ENCODE results near the gene GNE. TPM values are rescaled to one million over a fixed set of nuclear protein-coding genes. Genes with fewer than 3 reads are reported as not detected.
A peak's percentile ranks its signal among the peaks of the same experiment; 100 is the strongest.

The GNE gene
- total RNA-seq, 1 experiment from 2014 or later: 15.2 TPM

DNA sequence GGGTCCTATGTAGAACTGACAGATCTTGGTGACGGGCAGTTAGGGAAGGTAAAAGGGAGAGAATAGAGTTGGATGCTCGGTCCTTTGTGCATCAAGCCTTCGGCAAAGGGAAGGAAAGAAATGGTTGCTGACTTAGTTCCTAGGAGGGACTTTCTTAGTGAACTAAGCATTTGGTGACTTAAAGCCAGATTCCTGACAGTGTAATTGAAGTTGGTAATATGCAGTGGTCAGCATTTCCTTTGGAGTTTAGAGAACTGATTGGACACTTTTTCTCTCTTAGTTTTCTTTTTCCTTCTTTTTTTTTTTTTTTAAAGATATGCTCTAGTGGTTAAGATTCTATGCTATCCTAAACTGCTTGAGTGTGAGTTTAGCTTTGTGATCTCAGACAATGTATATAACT is 65.2 kb downstream of the GNE start:
- intact Hi-C loops (cut with micrococcal nuclease; ENCODE audit: unreplicated experiment): no loop called here
- Histone ChIP-seq H3K9me3 (no peaks in the 10 kb centered on the region), H3K4me3 (ENCODE audit: low read depth, low read length) (no peak overlapping the region; the same call in 1 of the 2 replicates), H3K4me1 (peaks cover 7% of the 10 kb centered on the region; the same call in 1 of the 2 replicates), H3K36me3 (ENCODE audit: control insufficient read depth, insufficient read depth, low read length) (no peaks in the 10 kb centered on the region; the same call in 1 of the 2 replicates), H3K27me3 (replicated peaks; ENCODE audit: control insufficient read depth, insufficient read depth, low read length) (no peaks in the 10 kb centered on the region)
- POLR2A ChIA-PET: no interaction called here
- TF ChIP-seq, protein P1, sequence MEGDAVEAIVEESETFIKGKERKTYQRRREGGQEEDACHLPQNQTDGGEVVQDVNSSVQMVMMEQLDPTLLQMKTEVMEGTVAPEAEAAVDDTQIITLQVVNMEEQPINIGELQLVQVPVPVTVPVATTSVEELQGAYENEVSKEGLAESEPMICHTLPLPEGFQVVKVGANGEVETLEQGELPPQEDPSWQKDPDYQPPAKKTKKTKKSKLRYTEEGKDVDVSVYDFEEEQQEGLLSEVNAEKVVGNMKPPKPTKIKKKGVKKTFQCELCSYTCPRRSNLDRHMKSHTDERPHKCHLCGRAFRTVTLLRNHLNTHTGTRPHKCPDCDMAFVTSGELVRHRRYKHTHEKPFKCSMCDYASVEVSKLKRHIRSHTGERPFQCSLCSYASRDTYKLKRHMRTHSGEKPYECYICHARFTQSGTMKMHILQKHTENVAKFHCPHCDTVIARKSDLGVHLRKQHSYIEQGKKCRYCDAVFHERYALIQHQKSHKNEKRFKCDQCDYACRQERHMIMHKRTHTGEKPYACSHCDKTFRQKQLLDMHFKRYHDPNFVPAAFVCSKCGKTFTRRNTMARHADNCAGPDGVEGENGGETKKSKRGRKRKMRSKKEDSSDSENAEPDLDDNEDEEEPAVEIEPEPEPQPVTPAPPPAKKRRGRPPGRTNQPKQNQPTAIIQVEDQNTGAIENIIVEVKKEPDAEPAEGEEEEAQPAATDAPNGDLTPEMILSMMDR (IDR thresholded peaks at IDR 0.05; ENCODE audit: insufficient read depth in 1 of 2, low read depth in 1 of 2, low read length in 1 of 2, severe bottlenecking in 1 of 2, unreplicated experiment in 1 of 2): no peak
- BruUV-seq (replicated peaks): no TSS peak
- Mint-ChIP-seq H3K4me3 (ENCODE audit: unreplicated experiment) (peak overlapping the region; percentile 95), H3K9me3 (ENCODE audit: unreplicated experiment) (no peaks in the 10 kb centered on the region), H3K27me3 (ENCODE audit: insufficient read depth, unreplicated experiment) (no peaks in the 10 kb centered on the region), H3K4me1 (ENCODE audit: low read depth, unreplicated experiment) (peaks cover 34% of the 10 kb centered on the region), H3K27ac (ENCODE audit: unreplicated experiment) (no peak overlapping the region), H3K36me3 (ENCODE audit: insufficient read depth, unreplicated experiment) (peaks cover 55% of the 10 kb centered on the region)
- CTCF ChIA-PET: no interaction called here
- DNase-seq: no peak

DNA sequence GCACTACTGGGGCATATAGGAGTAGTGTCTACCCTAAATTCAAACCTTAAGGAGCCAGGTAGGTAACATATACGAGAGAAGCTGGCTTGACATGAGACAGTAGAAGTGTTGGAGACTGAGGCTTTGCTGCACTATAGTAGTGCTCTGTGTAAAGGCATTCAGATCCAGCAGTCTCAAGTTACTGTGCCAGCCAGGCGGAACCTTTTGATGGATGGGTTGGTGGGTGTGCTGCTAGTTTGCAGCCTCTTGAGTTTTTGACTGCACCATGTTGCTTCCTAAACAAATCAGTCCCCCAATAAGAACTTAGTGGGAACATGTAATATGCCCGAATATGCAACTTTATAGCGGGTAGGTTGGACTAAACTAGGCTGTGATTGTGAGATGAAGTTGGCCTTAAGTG is 66.1 kb downstream of the GNE start:
- POLR2A ChIA-PET: interaction anchor here (0.8 kb wide), 1 partner anchor 13 kb away, joined by 3 read pairs; no protein-coding TSS in a partner anchor
- H3K27ac Mint-ChIP-seq (ENCODE audit: unreplicated experiment): peak overlapping the region; percentile 81
- intact Hi-C loops (cut with micrococcal nuclease; ENCODE audit: unreplicated experiment): no loop called here

DNA sequence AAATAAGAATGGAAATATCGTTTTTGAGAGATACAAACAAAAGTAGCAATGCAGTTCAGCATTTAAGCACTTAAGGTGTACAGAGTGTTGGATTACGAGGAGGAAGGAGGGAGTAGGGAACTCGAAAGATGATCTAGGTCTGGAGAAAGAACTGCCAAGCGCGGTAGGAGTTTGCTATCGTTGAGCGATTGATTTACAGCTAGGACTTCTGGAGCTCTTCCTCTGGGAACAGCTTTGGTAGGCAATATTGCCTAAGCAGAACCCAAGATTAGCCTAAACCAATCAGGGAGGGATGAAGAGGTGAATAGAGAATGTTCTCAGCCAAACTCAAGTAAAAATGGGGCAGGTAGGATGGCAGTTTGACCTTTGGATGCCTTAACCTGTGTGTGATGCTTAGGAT is 66.6 kb downstream of the GNE start:
- Mint-ChIP-seq H3K9me3 (ENCODE audit: unreplicated experiment) (no peaks in the 10 kb centered on the region), H3K4me1 (ENCODE audit: low read depth, unreplicated experiment) (peaks cover 38% of the 10 kb centered on the region), H3K36me3 (ENCODE audit: insufficient read depth, unreplicated experiment) (peaks cover 48% of the 10 kb centered on the region), H3K27ac (ENCODE audit: unreplicated experiment) (peak overlapping the region; percentile 81), H3K27me3 (ENCODE audit: insufficient read depth, unreplicated experiment) (no peaks in the 10 kb centered on the region), H3K4me3 (ENCODE audit: unreplicated experiment) (peak overlapping the region; percentile 95)
- TF ChIP-seq, protein P1 (IDR thresholded peaks at IDR 0.05; ENCODE audit: insufficient read depth in 1 of 2, low read depth in 1 of 2, low read length in 1 of 2, severe bottlenecking in 1 of 2, unreplicated experiment in 1 of 2): no peak
- no TSS peak for BruUV-seq (replicated peaks)
- Histone ChIP-seq H3K36me3 (ENCODE audit: control insufficient read depth, insufficient read depth, low read length) (no peaks in the 10 kb centered on the region; the same call in 1 of the 2 replicates), H3K27me3 (replicated peaks; ENCODE audit: control insufficient read depth, insufficient read depth, low read length) (no peaks in the 10 kb centered on the region), H3K4me3 (ENCODE audit: low read depth, low read length) (peak overlapping the region; percentile 82), H3K9me3 (no peaks in the 10 kb centered on the region), H3K4me1 (peaks cover 7% of the 10 kb centered on the region; the same call in 1 of the 2 replicates)
- ChIA-PET CTCF (interaction anchor here (0.6 kb wide), 1 partner anchor 140 kb away, joined by 3 read pairs; no protein-coding TSS in a partner anchor), POLR2A (interaction anchor here (0.8 to 1.9 kb wide), 3 partner anchors 13 to 137 kb away, joined by 3 to 16 read pairs (median 6); no protein-coding TSS in a partner anchor)
- no peak for DNase-seq
- intact Hi-C loops (cut with micrococcal nuclease; ENCODE audit: unreplicated experiment): no loop called here

More for the DNA sequence above, 66.1 kb downstream of the GNE start:
- Mint-ChIP-seq H3K4me1 (ENCODE audit: low read depth, unreplicated experiment) (peaks cover 38% of the 10 kb centered on the region), H3K4me3 (ENCODE audit: unreplicated experiment) (peak overlapping the region; percentile 95), H3K9me3 (ENCODE audit: unreplicated experiment) (no peaks in the 10 kb centered on the region), H3K36me3 (ENCODE audit: insufficient read depth, unreplicated experiment) (peaks cover 49% of the 10 kb centered on the region), H3K27me3 (ENCODE audit: insufficient read depth, unreplicated experiment) (no peaks in the 10 kb centered on the region)
- H3K36me3 ChIP-seq (ENCODE audit: control insufficient read depth, insufficient read depth, low read length): no peaks in the 10 kb centered on the region; the same call in 1 of the 2 replicates
- no peak for DNase-seq
- peaks cover 7% of the 10 kb centered on the region; the same call in 1 of the 2 replicates for H3K4me1 ChIP-seq
- no peaks in the 10 kb centered on the region for H3K9me3 ChIP-seq
- BruUV-seq (replicated peaks): no TSS peak
- CTCF ChIA-PET: no interaction called here
- H3K27me3 ChIP-seq (replicated peaks; ENCODE audit: control insufficient read depth, insufficient read depth, low read length): no peaks in the 10 kb centered on the region
- TF ChIP-seq, protein P1 (IDR thresholded peaks at IDR 0.05; ENCODE audit: insufficient read depth in 1 of 2, low read depth in 1 of 2, low read length in 1 of 2, severe bottlenecking in 1 of 2, unreplicated experiment in 1 of 2): no peak
- peak overlapping the region; percentile 82 for H3K4me3 ChIP-seq (ENCODE audit: low read depth, low read length)
